ENCODE measurements around the gene SLC25A47.

GRCh38 chr14:100294213-100294962 lies 28.8 kb upstream of the SLC25A47 start:
- TF ChIP-seq CTCF (conservative IDR thresholded peaks at IDR 0.05 in 1 of 2, IDR thresholded peaks at IDR 0.05 in 1 of 2; ENCODE audit: low read depth in 1 of 2, low read length in 2 of 2) (no peak), EZH2 (IDR thresholded peaks at IDR 0.05; ENCODE audit: low read length, missing control alignments) (no peak)
